Pons (tissue), 1 donor: ENCODE data around the gene KLF17.

ENCODE experiments used
- DNase-seq: peaks from one replicate; pipeline ENCODE4 v3.0.0-alpha.2; 2016; ENCODE audit warnings: low spot score

Gene KLF17

DNA sequence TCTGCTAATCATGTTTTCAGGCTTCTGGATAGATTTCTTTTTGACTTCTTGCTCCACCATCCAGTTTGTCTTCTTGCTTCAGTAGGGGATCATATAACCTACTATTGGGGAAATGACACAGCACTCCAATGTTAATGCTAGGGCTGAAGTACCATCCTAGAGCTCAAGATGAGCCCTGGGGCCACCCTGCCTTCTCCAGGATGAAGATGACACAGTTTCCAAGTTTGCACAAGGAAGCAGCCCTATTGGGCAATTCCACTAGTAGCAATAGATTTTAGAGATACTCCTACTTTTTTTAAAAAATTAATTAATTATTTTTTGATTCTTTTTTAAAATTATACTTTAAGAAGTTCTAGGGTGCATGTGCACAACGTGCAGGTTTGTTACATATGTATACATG, 34.1 kb downstream of the KLF17 start:
- no peak for DNase-seq

DNA sequence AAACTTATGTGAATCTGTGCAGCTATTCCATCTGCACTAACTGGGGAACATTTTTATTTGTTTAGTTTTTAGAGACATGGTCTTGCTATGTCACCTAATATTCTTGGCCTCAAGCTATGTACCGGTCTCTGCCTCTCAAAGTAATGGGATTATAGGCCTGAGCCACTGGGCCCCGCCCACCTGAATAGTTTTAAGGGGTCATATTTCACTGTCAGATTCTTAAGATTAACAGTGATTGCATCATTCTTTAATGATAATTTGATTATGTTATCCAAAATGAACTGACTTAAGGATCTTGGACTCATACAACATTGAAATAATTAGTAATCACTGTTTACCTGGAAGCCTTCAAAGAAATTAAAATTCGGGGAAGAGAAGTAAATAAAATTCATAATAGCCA, 35.4 kb downstream of the KLF17 start:
- DNase-seq, result no peak

DNA sequence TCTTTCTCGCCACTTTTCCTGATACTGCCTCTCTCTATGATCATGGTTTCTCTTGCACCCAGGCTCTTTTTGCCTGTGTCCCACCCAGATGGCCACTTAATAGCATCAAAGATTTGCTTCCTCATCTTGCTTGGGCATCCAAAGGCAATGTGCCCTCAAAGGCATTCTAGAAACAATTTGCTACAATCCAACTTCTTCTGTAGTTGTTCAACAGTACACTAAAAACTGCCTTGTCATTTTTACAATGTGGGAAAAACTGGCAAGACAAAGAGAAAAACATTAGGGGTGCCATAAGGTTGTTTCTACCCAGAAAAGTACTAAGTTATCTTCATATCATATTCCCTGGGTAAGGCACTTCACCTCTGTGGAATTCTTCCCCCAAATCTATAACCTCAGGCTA, 39.3 kb downstream of the KLF17 start:
- no peak for DNase-seq

DNA sequence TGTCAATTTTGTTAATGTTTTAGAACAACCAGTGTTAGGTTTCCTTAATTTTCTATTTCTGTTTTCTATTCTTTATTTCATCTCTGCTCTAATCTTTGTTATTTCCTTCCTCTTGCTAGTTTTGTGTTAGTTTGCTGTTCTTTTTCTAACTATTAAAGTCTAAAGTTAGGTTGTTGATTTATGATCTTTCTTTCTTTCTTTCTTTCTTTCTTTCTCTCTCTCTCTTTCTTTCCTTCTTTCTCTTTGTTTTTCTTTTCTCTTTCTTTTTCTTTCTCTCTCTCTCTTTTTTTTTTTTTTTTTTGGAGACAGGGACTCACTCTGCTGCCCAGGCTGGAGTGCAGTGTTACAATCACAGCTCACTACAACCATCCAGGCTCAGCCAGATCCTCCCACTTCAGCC, 40.2 kb downstream of the KLF17 start:
- DNase-seq, result no peak

DNA sequence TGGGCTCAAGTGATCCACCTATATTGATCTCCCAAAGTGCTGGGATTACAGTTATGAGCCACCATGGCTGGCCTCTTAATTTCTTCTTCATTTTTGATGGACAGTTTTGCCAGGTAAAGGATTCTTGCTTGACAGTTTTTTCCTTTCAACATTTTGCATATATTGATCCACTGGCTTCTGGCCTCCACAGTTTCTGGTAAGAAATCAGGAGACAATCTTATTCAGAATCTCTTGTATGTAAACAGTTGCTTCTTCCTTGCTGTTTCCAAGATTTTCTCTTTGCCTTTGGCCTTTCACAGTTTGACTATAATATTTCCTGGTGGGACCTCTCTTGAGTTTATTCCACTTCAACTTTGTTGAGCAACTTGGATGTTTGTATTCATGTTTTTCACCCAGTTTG, 42.9 kb downstream of the KLF17 start:
- no peak for DNase-seq

DNA sequence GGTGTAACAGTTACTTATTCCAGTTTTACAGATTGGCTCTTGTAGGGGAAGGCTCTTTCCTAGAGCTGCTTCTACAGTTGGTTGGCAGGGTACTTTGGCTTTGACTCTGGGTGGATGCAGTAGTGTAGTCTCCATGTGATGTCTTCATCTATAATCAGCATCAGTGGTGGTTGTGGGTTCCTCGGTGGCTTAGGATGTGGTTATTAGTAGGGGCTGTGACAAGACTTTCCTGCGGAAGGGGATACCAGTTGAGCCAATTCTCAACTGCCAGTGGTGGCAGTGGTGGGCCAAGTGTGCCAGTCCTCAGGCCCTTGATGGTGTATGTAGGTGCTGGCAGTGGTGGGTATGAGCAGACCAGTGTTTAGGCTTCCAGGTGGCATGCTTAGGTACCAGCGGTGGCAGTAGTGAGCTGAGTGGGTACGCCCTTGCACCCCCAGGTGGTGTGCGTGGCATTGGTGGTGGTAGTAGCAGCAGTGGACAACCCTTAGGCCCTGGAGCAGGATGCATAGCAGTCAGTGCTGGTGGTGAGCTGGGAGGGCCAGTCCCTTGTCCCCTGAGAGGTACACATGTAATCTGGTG, 50.0 kb downstream of the KLF17 start:
- DNase-seq, result no peak

DNA sequence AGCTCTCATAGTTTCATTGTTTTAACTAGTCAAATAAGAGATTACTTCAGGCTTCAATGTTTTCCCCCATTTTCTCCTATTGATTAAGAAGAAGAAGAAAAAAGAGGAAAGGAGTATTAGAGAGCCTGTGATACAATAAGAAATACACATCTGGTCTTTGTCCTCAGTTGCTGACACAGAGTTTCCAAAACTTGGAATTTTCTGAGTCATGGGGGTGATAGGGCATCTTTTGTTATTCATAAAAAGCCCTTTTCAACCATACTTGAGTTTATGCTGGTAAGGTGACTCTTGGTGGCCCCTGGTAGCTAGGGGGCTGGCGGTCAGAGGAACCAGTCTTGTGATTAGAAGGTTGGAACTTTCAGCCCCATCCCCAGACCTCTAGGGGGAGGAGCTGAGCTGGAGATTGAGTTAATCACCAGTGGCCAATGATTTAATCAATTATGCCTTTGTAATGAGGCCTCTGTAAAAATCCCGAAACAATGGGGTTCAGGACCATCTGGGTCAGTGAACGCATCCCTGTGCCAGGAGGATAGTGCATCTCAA, 51.7 kb downstream of the KLF17 start:
- no peak for DNase-seq

DNA sequence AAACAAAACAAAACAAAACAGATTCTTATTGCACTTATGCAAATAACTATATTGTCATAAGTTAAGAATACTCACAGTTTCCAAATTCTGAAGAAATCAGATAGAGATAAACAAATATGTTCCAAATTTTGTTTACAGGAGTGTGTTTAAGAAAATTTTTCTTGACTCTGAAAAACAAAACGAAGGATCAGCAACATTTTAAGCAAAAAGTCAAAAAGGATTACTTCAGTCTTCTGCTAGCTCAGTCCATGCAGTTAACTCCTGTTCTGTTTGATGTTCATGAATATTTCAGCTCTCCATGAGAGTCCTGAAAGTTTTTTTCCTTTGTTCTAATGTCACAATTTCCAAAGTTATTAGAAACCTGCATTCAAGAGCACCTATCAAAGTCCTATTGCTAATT, 56.0 kb downstream of the KLF17 start:
- DNase-seq, result no peak
